NK-92 (cell line): ENCODE data around the gene CACNG3.
"Not testable (repeated sequence)": the region's sequence is repeated elsewhere in the genome, so short reads cannot be mapped to it uniquely, and the experiment has no call there.

ENCODE experiments used
- DNase-seq: peaks from one replicate; lab custom pipeline; 2025; ENCODE audit not compliant: unreplicated experiment; lab: John Stamatoyannopoulos, UW

CACNG3 gene

GRCh38 chr16:24275413-24275812 lies 19.3 kb downstream of the CACNG3 start:
- DNase-seq = no peak

- no peak for DNase-seq
Measured at GRCh38 chr16:24279982-24280515, 23.9 kb downstream of the CACNG3 start.

- no peak for DNase-seq
Measured at GRCh38 chr16:24281466-24281865, 25.3 kb downstream of the CACNG3 start.

- no peak for DNase-seq
Measured at GRCh38 chr16:24282141-24282540, 26.0 kb downstream of the CACNG3 start.

- DNase-seq = no peak
Measured at GRCh38 chr16:24286741-24287405, 30.7 kb downstream of the CACNG3 start.

- no peak for DNase-seq
Measured at GRCh38 chr16:24288516-24288915, 32.4 kb downstream of the CACNG3 start.

- no peak for DNase-seq
Measured at GRCh38 chr16:24289166-24289700, 33.1 kb downstream of the CACNG3 start.

- DNase-seq = no peak
Measured at GRCh38 chr16:24291932-24292331, 35.8 kb downstream of the CACNG3 start.

- DNase-seq = no peak
Measured at GRCh38 chr16:24294131-24294530, 38.0 kb downstream of the CACNG3 start.

GRCh38 chr16:24297375-24297774 lies 41.2 kb downstream of the CACNG3 start:
- no peak for DNase-seq

- DNase-seq = no peak
Measured at GRCh38 chr16:24298548-24299167, 42.5 kb downstream of the CACNG3 start.

- DNase-seq = not testable (repeated sequence)
Measured at GRCh38 chr16:24300750-24301149, 44.6 kb downstream of the CACNG3 start.

GRCh38 chr16:24302636-24303035 lies 46.5 kb downstream of the CACNG3 start:
- DNase-seq = no peak

- DNase-seq = no peak
Measured at GRCh38 chr16:24308200-24308599, 52.1 kb downstream of the CACNG3 start.

- no peak for DNase-seq
Measured at GRCh38 chr16:24309258-24310142, 53.4 kb downstream of the CACNG3 start.

- no peak for DNase-seq
Measured at GRCh38 chr16:24315343-24315742, 59.2 kb downstream of the CACNG3 start.

GRCh38 chr16:24318680-24319079 lies 62.5 kb downstream of the CACNG3 start:
- no peak for DNase-seq

- no peak for DNase-seq
Measured at GRCh38 chr16:24319126-24319814, 63.1 kb downstream of the CACNG3 start.

GRCh38 chr16:24322106-24322505 lies 66.0 kb downstream of the CACNG3 start:
- DNase-seq = no peak

GRCh38 chr16:24324421-24324820 lies 68.3 kb downstream of the CACNG3 start:
- DNase-seq = no peak
